Measurements from ENCODE around the gene PRAC2.

Gene PRAC2

DNA sequence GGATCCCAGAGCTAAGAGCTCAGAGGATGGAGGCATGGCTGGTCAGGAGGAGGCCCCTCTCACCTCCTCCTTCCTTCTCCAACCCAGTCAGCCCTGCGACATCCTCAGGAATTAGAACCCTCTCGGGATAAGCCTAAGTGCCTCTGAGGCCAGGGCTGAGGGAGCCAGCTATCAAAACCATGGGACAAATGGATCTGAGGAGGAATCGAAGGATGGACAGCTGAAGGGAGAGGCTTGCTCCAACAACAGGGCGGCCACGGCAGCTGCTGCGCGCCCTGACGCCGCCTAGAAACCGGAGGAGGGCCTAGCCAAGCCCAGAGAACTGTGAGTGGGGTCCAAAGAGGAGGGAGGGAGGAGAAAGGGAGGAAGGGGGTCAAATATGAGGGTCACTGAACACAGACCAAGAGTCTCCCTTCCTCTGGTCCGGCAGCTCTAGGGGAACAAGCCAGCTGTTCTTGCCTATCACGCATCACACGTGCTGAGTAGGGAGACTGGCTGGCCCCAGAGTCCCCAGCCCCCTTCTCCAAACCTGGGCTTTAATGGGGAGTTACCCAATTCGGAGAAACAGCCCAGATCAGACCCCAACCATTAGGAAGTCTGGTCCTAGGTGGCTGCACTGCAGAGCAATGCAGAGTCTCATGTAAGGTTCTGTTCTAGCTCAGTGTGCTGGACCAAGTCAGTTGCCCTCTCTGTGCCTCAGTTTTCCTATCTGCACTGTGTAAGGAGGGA, 11.5 kb downstream of the PRAC2 start:
- no peak for FAIRE-seq

- FAIRE-seq, result no peak
Measured at GRCh38 chr17:48735062-48735351, 12.0 kb downstream of the PRAC2 start.

DNA sequence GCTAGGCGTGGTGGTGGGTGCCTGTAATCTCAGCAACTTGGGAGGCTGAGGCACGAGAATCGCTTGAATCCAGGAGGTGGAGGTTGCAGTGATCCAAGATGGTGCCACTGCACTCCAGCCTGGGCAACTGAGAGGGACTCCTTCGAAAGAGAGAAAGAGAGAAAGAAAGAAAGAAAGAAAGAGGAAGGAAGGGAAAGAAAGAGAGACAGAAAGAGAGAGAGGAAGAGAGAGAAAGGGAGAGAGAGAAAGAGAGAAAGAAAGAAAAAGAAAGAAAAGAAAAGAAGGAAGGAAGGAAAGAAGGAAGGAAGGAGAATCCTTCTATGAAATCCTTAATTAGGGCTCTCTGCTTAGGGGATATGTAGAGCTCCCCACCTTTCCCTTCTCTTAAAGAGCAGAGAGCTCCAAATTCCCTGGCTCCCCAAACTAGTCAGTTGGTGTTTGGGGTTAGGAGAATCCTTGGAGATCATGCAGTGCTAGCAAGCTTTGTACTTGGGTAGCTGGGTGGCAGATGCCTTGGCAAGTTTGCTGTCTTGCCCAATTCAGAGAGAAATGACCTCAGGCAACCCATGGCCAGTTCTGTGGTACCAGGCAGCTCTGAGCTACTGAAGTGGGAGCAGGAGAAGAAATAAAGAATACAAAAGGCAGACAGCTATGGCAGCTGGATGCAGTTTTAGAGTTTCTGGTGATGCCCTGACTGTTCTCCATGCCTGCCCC, 14.5 kb downstream of the PRAC2 start:
- FAIRE-seq, result no peak

DNA sequence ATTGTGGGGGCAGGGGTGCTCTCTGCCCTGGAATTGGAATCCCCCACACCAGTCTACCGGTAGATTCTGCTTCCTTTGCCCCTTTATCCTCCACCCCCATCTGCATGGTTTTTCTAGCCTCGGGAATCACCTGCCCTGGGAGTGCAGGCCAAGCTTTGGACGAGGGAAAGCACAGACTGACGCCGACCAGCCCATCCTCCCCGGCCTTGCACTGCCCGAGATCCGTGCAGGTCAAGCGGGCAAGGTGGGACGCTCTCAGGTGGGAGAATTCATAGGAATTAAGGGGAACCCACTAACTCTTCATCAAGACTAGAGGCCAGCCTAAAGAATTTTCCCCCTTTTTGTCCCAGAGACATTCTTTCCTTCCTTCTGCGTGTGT, 15.4 kb downstream of the PRAC2 start:
- no peak for FAIRE-seq

GRCh38 chr17:48738803-48739526, 16.0 kb downstream of the PRAC2 start:
- no peak for FAIRE-seq

GRCh38 chr17:48740537-48740936, 17.6 kb downstream of the PRAC2 start:
- FAIRE-seq, result no peak

DNA sequence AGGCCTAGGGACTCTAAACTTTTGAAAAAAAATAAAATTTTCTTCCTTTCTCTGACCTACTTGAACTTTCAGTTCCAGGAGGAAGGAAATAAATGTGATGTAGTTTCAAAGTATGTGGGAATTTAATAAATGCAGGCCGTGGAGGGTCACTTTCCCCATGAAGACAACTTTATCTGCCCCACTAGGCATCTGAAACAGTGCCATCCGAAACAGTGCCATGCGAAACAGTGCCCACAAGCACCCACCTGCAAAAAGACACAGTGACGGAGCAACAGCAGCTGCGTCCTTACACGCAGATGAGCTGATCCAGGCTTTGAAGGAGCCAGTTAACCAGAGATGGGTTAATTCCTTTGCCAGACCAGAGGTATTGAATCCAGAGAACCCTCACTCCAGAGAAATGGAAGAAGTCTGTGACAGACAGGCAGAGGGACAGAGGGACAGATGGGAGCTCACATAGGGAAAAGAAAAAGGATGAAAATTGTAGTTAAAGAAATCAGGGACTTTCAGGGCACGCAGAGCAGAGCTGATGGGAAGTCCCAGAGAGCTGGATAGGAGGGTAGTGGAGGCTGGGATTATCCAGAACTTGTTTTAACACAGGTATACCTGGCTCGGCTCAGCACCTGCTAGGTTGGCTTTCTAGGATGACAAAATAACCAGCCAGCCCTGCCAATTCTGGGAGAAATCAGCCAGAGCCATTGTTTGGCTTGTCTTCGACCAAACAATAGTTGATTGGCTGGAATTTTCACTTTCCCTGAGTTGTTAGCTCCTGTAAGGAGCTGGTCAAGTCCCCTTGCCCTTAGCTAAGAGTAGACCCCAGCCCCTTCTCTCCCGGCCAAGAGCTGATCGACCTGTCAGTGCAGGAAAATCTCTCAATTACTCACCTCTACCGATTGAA, 22.6 kb downstream of the PRAC2 start:
- FAIRE-seq, result no peak

DNA sequence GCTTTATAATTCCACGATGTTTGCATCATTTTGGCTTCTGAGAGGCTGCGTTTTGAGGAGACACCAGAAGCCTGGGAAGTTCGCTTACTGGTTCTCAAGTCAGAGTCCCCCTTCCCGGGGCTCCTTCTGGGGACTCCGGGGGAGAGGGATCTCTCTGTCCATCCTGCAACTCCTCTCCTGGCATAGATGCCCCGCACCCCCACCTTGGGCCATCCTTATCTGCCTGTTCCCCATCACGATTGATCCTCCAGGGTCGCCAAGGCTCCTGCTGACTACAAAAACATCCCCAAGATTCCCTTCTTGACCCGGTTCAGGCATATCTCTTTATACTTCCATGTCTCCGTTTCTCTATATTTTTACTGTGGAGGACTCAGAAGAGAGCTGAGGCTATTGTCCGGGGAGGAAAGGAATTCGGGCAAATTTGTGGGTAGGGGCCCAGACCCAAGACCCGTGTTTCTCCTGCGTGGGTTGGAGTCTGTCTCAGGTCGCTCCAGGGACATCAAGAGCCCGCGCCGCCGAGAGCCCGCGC, 24.0 kb downstream of the PRAC2 start:
- FAIRE-seq, result no peak

DNA sequence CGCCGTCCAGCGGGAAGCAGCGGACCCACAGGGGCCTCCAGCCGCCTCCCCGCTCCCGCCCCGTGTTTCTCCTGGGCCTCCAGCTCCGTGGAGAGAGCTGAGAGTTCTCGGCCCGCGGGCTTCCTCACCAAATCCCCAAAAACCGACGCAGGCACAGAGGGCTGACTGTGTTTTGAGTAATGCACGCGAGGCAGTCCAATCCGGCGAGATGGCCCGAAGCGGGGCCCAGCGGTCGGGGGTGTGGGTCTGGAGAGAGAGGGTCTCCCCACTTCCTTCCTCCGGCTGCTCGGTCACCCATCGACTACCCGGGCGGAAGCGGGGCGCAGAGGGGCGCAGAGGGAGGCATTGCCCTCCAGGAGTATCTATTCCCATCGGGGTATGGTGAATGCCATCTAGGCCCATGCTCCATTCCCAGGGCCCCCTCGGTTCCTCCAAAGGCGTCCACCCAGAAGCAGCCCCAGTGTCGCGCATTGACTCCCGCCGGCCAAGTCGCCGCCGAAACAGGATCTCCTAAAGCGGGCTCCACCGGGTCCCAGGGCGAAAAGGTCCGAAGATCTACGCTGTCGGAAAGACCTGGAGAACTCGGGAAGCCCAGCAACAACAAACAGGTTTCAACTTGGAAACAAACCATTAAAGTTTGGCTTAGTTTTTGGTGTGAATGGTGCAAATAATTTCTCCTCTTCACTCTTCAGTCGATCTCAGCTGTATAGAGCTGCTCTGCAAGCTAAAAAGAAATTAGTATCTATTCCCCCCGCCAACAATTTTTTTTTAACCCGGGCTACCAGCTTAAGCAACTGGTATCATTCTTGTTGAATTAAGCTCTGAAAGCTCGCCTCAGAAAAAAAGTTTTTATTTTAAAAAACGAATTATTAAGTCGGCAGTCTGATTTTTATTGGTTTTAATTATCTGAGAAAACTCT, 24.7 kb downstream of the PRAC2 start:
- FAIRE-seq, result no peak

GRCh38 chr17:48748718-48749566, 26.0 kb downstream of the PRAC2 start:
- FAIRE-seq, result no peak

- no peak for FAIRE-seq
Measured at GRCh38 chr17:48749621-48750553, 26.9 kb downstream of the PRAC2 start.

DNA sequence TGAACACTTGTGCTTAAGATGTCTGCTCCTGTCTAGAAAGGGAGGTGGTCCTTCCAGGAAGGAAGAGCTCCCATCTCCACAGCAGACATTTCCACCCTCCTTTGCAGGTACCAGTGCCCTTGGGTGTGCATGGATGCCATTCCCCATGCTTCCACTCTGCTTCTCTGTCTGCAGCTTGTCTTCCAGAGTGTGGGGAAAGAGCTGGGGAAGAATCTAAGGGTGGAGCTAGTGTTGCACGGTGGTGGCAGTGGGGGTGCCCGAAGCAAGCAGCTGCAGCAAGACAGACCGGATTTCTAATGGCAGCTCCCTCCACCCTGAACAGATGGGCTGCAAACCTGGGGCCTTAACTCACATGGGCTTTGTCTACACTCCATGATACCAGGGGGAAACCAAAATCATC, 28.2 kb downstream of the PRAC2 start:
- FAIRE-seq, result no peak

GRCh38 chr17:48751733-48752398, 28.9 kb downstream of the PRAC2 start:
- no peak for FAIRE-seq

GRCh38 chr17:48752399-48753288, 29.7 kb downstream of the PRAC2 start:
- no peak for FAIRE-seq

- no peak for FAIRE-seq
Measured at GRCh38 chr17:48753794-48754499, 31.0 kb downstream of the PRAC2 start.

- no peak for FAIRE-seq
Measured at GRCh38 chr17:48754500-48755261, 31.7 kb downstream of the PRAC2 start.
